HUES64 (cell line): Measurements from ENCODE around the gene MEIS2.

Experiments
- H3K27ac ChIP-seq: 2 replicates; pipeline ENCODE4 v1.7.0; 2013; ENCODE audit warnings: low read depth, low read length, inconsistent platforms
- H3K27me3 ChIP-seq: 2 replicates; pipeline ENCODE4 v1.6.1; 2013; ENCODE audit warnings: mild to moderate bottlenecking, low read length; ENCODE audit not compliant: insufficient read depth
- H3K36me3 ChIP-seq: 2 replicates; pipeline ENCODE4 v1.6.1; 2013; ENCODE audit warnings: mild to moderate bottlenecking, low read length; ENCODE audit not compliant: insufficient read depth
- H3K4me1 ChIP-seq: 2 replicates; pipeline ENCODE4 v1.6.1; 2013; ENCODE audit warnings: mild to moderate bottlenecking, low read length, moderate library complexity; ENCODE audit not compliant: insufficient read depth
- H3K4me3 ChIP-seq: 2 replicates; pipeline ENCODE4 v1.5.1; 2013; ENCODE audit warnings: mild to moderate bottlenecking, low read length, moderate library complexity
- H3K9ac ChIP-seq: 2 replicates; pipeline ENCODE4 v1.6.1; 2013; ENCODE audit warnings: mild to moderate bottlenecking, low read depth, low read length
- H3K9me3 ChIP-seq: 2 replicates; pipeline ENCODE4 v1.6.1; 2013; ENCODE audit warnings: low read depth, low read length; ENCODE audit not compliant: insufficient read depth
- WGBS: fragments of 150-250, 120-280 bp; methylation state at CpG from one replicate; pipeline ENCODE4 v1.1.7; 2013; ENCODE audit warnings: missing lambda C conversion rate; 5-methylcytosine and 5-hydroxymethylcytosine counted together

The MEIS2 gene

DNA sequence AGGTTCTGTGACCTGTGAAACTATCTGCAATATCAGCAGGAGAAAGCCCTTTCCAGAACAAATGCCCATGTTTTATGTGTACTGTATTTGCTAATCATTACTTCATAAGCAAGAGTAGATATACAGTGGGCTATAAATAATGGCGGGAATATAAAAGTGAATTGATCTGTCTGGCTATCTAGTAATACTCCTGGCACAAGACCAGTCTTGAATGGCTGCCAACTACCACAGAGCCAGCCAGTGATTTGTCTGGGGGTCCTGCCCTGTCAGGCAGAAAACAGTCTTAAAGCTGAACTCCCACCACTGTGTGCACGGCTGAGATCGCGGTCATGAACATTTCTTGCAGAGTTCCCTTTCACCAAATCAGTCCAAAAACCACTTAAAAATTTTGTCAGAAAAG, 176.3 kb downstream of the MEIS2 start:
- 97% methylated on average over 4 of the region's 4 CpGs for WGBS

DNA sequence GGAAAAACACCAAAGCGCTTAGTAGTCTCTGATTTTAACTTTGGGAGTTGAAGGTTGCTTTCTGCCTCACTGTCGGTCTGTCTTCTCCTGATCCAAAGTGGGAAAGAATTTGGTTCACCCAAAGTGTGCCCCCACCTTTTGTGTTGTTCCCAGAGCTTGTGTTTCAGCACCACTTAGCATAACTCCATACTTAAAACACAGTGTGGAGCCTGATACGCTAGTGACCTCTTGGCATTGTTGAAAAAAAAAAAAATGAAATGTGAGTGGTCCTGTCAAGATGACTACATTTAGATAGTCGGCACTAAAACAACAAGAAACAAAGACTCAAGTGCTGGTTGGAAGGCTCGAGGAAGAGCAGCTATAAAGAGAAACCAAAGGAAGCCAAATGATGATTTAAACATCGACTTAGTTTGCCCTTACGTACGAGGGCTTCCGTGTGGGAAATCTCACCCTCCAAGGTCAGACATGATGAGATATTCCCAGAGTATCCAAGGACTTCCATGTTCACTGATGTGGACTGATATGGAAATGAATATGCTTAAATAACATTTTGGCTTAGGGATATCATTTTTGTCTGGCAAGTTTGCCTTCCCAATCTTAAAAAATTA, 178.8 kb downstream of the MEIS2 start:
- Histone ChIP-seq H3K36me3 (no peaks in the 10 kb centered on the region), H3K9me3 (no peaks in the 10 kb centered on the region), H3K4me1 (0 out of 2 replicates have a peak, but pooled peaks cover 6% of the 10 kb centered on the region), H3K4me3 (no peak overlapping the region), H3K27ac (no peak overlapping the region), H3K9ac (no peak overlapping the region), H3K27me3 (no peaks in the 10 kb centered on the region)
- WGBS, result 91% methylated on average over 8 of the region's 9 CpGs

More for the DNA sequence above, 176.3 kb downstream of the MEIS2 start:
- Histone ChIP-seq H3K9me3 (no peaks in the 10 kb centered on the region; the same call in 1 of the 2 replicates), H3K36me3 (no peaks in the 10 kb centered on the region), H3K4me3 (no peak overlapping the region), H3K4me1 (0 out of 2 replicates have a peak, but pooled peaks cover 6% of the 10 kb centered on the region), H3K27ac (no peak overlapping the region), H3K9ac (no peak overlapping the region), H3K27me3 (no peaks in the 10 kb centered on the region)

DNA sequence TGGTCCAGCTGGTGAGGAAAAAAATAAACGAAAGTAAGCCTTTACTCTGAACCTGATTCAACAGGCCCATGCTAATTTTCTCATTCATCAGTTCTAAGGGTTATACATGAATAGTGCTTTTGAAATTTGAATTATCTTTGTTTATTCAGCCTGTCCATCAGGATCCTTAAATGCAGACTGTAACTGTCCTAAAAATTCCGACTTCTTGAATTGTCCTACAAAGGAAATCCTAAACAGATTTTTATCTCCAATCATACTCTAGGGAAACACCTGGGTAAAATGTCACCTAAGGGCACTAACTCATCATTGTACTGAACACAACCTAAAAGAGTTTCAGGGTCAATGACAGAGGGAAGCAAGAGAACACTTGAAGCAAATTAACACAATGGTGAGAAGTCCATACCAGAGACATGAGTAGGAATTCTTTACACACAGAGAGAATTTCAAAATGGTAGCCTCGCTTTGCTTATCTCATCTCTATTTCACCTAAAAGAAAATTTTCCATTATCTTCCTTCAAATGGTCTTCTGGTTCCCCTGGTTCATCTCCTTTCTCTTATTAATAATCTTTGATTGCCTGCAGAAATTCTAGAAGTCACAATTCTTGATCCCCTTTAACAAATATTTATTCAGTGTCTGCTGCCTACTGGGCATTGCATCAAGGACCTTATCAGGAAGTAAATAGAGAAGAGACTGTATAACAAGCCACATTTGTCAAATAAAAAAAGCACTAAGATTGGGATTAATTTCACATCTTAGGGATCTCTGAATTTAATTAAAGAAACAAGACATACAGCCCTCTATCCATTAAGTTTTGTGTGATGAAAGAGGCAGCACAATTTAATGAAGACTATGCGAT, 182.7 kb downstream of the MEIS2 start:
- Histone ChIP-seq H3K27ac (no peak overlapping the region), H3K9me3 (no peaks in the 10 kb centered on the region), H3K36me3 (no peaks in the 10 kb centered on the region), H3K4me3 (no peak overlapping the region), H3K27me3 (no peaks in the 10 kb centered on the region), H3K9ac (no peak overlapping the region), H3K4me1 (peaks cover 10% of the 10 kb centered on the region; the same call in 1 of the 2 replicates)
- WGBS, result 81% methylated on average over 4 of the region's 4 CpGs

DNA sequence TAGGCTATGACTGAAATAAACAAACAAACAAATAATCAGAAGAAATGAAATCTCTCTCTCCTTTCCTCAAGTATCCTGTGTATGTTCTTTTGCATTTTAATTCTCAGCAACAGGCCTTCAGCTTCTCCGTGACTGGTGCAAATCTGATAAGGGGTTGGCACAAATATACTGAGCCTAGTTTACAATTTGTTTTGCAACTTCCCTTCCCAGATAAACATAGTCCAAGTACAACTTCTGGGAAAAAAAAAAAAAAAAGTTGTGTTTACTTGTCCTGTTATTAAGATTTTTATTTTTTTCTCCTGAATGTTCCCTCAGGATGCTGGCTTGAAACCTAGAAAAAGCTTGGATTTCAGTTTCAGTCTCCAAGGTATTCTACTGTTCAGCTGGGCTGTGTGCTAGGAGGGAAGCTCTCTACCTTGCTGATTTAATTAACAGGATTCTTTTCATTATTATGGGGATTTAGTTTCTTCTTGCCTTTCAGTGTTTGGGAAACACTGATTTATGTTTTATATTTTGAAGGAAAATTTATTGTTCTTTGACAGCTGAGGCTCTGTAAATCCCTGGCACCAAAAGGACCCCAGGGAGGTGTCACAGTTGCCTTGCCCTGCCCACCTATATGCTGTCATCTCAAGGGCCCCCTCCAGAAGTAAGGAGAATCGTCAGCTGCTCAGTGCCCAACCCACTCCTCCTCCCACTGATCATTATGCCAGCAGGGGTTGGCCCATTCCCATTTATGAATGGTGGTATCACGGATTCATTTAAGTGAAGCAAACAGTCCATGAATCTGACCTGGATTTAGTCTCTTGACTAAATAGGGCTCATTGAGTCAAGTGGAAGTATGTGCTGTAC, 185.2 kb downstream of the MEIS2 start:
- H3K4me1 ChIP-seq, result peaks cover 19% of the 10 kb centered on the region; the same call in 1 of the 2 replicates
- 66% methylated on average over 3 of the region's 3 CpGs for WGBS

DNA sequence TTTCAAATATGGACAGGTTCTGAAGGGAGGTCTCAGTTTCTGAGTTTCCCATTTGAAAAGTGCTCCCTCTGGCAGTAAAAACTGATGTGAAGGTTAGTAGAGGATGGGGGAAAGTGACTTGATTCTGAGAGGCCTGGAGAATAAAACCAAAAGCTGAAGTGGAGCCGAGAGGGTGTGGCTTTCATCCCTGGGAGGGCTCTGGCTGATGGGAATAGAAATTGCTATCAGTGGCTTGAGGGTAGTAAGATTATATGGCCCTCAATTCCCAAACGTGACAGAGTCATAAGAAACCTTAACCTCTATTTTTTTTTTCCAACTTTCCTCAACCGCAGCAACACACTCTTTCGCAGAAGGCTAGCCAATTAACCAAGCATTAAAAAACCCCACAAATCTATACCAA, 185.9 kb downstream of the MEIS2 start:
- Histone ChIP-seq H3K27ac (no peak overlapping the region), H3K4me1 (peaks cover 19% of the 10 kb centered on the region; the same call in 1 of the 2 replicates), H3K4me3 (no peak overlapping the region), H3K27me3 (no peaks in the 10 kb centered on the region), H3K9ac (no peak overlapping the region), H3K9me3 (no peaks in the 10 kb centered on the region), H3K36me3 (no peaks in the 10 kb centered on the region)
- 66% methylated on average over 4 of the region's 4 CpGs for WGBS

More for the DNA sequence above, 185.2 kb downstream of the MEIS2 start:
- H3K36me3 ChIP-seq, result no peaks in the 10 kb centered on the region
- no peak overlapping the region for H3K27ac ChIP-seq
- no peaks in the 10 kb centered on the region for H3K9me3 ChIP-seq
- no peak overlapping the region for H3K4me3 ChIP-seq
- no peaks in the 10 kb centered on the region for H3K27me3 ChIP-seq
- H3K9ac ChIP-seq, result no peak overlapping the region

DNA sequence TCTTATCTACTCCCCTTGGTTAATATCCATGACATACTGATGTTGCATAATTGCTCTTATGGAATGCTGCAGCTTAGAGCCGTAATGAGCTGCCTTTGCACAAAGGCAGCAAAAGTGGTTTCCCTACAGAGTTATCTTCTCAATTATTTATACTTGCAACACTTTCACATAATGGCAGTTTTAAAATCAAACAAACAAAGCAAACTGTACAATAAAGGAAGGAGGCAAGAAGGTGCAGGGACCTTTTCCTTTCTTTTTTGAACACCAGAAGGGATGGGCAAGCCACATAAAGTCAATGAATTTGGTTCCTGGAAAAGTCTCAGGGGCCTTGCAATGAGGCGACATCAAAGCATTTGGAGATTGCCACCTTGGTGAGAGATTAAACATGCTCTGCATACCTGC, 188.0 kb downstream of the MEIS2 start:
- no peaks in the 10 kb centered on the region for H3K36me3 ChIP-seq
- no peaks in the 10 kb centered on the region for H3K9me3 ChIP-seq
- no peak overlapping the region for H3K9ac ChIP-seq
- no peak overlapping the region for H3K4me3 ChIP-seq
- WGBS, result 85% methylated on average over 2 of the region's 2 CpGs
- H3K4me1 ChIP-seq, result peaks cover 29% of the 10 kb centered on the region
- H3K27me3 ChIP-seq, result no peaks in the 10 kb centered on the region
- no peak overlapping the region for H3K27ac ChIP-seq

DNA sequence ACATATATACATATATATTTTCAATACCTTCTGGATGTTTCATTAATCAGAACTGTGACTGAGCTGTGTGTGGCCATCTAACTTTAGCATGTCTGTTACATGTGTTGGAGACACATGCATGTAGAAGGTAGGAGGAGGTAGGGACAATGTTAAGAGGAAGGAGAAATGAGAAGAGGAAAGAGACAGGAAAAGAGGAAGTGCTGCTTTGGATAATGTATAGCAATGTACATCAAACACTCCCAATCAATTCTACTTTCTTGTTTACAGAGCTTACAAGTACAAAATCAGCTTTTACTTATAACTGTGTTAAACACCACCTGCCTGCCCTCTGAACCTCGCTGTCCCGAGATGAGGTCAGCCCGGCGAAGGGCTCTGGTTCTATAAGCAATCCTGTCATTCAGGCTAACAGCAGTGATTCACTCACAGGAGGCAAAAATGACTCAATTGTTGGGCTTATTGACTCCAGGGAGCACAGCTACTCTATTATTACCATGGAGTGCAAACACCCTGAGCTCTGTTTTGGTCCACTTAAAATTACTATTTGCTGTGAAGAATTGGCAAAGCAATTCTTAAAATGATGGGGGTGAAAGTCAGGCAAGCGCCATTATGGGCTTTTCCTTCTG, 188.9 kb downstream of the MEIS2 start:
- Histone ChIP-seq H3K9me3 (no peaks in the 10 kb centered on the region), H3K36me3 (no peaks in the 10 kb centered on the region), H3K27ac (no peak overlapping the region), H3K4me1 (peaks cover 38% of the 10 kb centered on the region), H3K9ac (no peak overlapping the region), H3K27me3 (no peaks in the 10 kb centered on the region), H3K4me3 (no peak overlapping the region)
- WGBS, result 81% methylated on average over 5 of the region's 5 CpGs

DNA sequence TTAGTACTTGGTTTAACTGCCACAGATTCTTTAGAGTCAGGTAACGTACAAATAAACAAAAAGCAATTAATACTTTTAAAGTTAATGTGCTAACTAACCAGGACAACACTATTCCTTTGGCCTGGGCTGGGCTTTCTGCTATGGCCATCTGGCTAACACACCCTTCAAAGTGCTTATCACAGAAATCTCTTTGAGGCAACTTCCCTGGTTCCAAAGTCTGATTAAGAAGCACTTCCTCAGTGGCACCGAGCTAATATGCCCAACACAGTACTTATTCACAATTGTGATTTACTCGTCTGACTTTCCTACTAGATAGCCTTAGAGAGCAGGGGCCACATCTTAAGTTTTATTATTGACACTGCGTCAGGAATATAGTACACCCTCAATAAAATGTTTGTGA, 191.4 kb downstream of the MEIS2 start:
- Histone ChIP-seq H3K9me3 (no peaks in the 10 kb centered on the region), H3K4me1 (peaks cover 62% of the 10 kb centered on the region), H3K4me3 (no peak overlapping the region), H3K27me3 (no peaks in the 10 kb centered on the region), H3K36me3 (no peaks in the 10 kb centered on the region), H3K27ac (no peak overlapping the region), H3K9ac (no peak overlapping the region)
- WGBS, result 95% methylated on average over 4 of the region's 4 CpGs

DNA sequence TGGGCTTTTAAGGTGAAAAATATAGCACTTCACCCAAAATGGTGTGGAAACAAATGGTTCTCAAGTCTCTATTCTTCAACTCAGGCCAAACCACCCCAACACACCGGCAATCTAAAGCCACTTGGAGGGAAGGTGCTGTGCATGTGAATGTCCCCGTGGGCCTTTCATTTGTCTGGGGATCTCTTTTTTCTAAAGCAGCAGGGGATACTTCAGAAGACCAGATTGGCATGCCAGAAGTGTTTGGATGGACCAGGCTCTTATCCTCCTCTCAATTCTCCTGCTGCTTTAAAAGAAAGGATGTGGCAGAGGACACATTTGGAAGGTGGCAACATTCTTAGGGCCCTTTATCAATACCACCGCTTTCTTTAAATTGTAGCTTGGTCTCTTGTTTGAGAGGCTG, 193.1 kb downstream of the MEIS2 start:
- Histone ChIP-seq H3K27ac (peak overlapping the region; percentile 76; the same call in 1 of the 2 replicates), H3K4me1 (peaks cover 70% of the 10 kb centered on the region), H3K9me3 (no peaks in the 10 kb centered on the region), H3K9ac (no peak overlapping the region), H3K36me3 (no peaks in the 10 kb centered on the region), H3K27me3 (no peaks in the 10 kb centered on the region), H3K4me3 (no peak overlapping the region)
- WGBS, result 0% methylated on average over 1 of the region's 3 CpGs

DNA sequence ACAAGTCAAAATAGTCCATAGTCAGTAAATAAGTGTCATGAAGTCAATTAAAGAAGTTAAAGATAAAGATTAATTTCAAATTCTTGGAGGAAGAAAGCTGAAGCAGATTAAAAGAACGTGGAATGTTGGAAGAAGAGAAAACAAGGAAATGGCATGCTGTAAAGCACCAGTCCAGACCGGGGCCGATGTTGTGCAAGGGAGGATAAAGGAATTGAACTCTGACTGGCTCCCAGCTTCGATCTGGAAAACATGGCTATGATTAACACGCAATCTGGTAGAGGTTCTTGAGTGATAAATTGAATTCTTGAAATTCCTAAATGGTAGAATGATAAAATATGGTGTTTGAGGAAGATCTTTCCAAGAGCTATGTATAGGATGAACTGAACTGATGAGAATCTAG, 194.4 kb downstream of the MEIS2 start:
- H3K27ac ChIP-seq, result no peak overlapping the region

More for the DNA sequence above, 194.4 kb downstream of the MEIS2 start:
- WGBS, result 82% methylated on average over 5 of the region's 5 CpGs
- Histone ChIP-seq H3K4me3 (no peak overlapping the region), H3K9ac (no peak overlapping the region), H3K9me3 (no peaks in the 10 kb centered on the region), H3K4me1 (peaks cover 61% of the 10 kb centered on the region), H3K27me3 (no peaks in the 10 kb centered on the region), H3K36me3 (no peaks in the 10 kb centered on the region)
